ENCODE data around the gene NIM1K. TPM values are rescaled to one million over a fixed set of nuclear protein-coding genes. Genes with fewer than 3 reads are reported as not detected.
A peak's percentile ranks its signal among the peaks of the same experiment; 100 is the strongest.

The NIM1K gene
- polyA plus RNA-seq, 1 of the 3 experiments (the other 2 are of a cell fraction), result 0.16 TPM

GRCh38 chr5:43230707-43231106 lies 38.7 kb downstream of the NIM1K start:
- no peaks in the 10 kb centered on the region for H3F3A ChIP-seq (replicated peaks; ENCODE audit: insufficient read depth)
- H3K9me3 ChIP-seq, result no peaks in the 10 kb centered on the region
- H3K4me1 ChIP-seq (ENCODE audit: control insufficient read depth in 1 of 2, insufficient read depth in 2 of 2, low read depth in 1 of 2, low read length in 1 of 2), result no peaks in the 10 kb centered on the region
- ChIA-PET CTCF (interaction anchor here (4.8 kb wide), 1 partner anchor 159 kb away, joined by 21 read pairs; no protein-coding TSS in a partner anchor), POLR2A (no interaction called here)
- H3K36me3 ChIP-seq (replicated peaks in 1 of 2; ENCODE audit: control insufficient read depth in 1 of 2, insufficient read depth in 2 of 2, low read length in 1 of 2), result no peaks in the 10 kb centered on the region
- no peak overlapping the region for H3K4me2 ChIP-seq
- no peak overlapping the region for H3K4me3 ChIP-seq (ENCODE audit: low read depth in 2 of 2, low read length in 1 of 2)
- H2AFZ ChIP-seq (ENCODE audit: low read depth), result no peak overlapping the region
- no peak for TF ChIP-seq USF2 (IDR thresholded peaks at IDR 0.05; ENCODE audit: borderline replicate concordance, low read depth, low read length)
- no peak for TF ChIP-seq NFIC (IDR thresholded peaks at IDR 0.05; ENCODE audit: borderline replicate concordance)
- no peak for TF ChIP-seq EP300 (IDR thresholded peaks at IDR 0.05; ENCODE audit: borderline replicate concordance in 1 of 2, low read depth in 1 of 2, low read length in 1 of 2)
- TF ChIP-seq RAD21 (IDR thresholded peaks at IDR 0.05; ENCODE audit: low read length), result no peak
- no peak for TF ChIP-seq JUND (IDR thresholded peaks at IDR 0.05)
- no peak for TF ChIP-seq REST (IDR thresholded peaks at IDR 0.05; ENCODE audit: low read depth, low read length)
- TF ChIP-seq EZH2phosphoT487 (IDR thresholded peaks at IDR 0.05; ENCODE audit: borderline replicate concordance, low read depth), result no peak
- TF ChIP-seq TCF12 (IDR thresholded peaks at IDR 0.05), result no peak
- TF ChIP-seq FOXJ3 (CRISPR knock-in tag; IDR thresholded peaks at IDR 0.05), result no peak
- TF ChIP-seq SIN3A (IDR thresholded peaks at IDR 0.05; ENCODE audit: borderline replicate concordance, low read depth, low read length), result no peak
- TF ChIP-seq MXI1 (IDR thresholded peaks at IDR 0.05; ENCODE audit: low read depth, low read length), result no peak
- H3K27ac ChIP-seq (ENCODE audit: low read depth in 2 of 2, low read length in 1 of 2), result no peak overlapping the region
- no peaks in the 10 kb centered on the region for H3K9me2 ChIP-seq
- no peaks in the 10 kb centered on the region for H3K79me2 ChIP-seq (ENCODE audit: insufficient read depth)
- no peak overlapping the region for H3K9ac ChIP-seq
- WGBS (ENCODE audit: low lambda C conversion rate), result 58% methylated on average over 3 of the region's 3 CpGs
- H4K20me1 ChIP-seq (ENCODE audit: insufficient read depth), result no peaks in the 10 kb centered on the region
- H3K27me3 ChIP-seq (ENCODE audit: insufficient read depth), result no peaks in the 10 kb centered on the region
- no peak for DNase-seq

GRCh38 chr5:43231977-43232376 lies 40.0 kb downstream of the NIM1K start:
- Histone ChIP-seq H2AFZ (ENCODE audit: low read depth) (no peak overlapping the region), H3K9me2 (no peaks in the 10 kb centered on the region), H3F3A (replicated peaks; ENCODE audit: insufficient read depth) (no peaks in the 10 kb centered on the region), H3K27me3 (ENCODE audit: insufficient read depth) (no peaks in the 10 kb centered on the region; the same call in 1 of the 2 replicates), H3K4me2 (no peak overlapping the region), H3K36me3 (replicated peaks in 1 of 2; ENCODE audit: control insufficient read depth in 1 of 2, insufficient read depth in 2 of 2, low read length in 1 of 2) (no peaks in the 10 kb centered on the region), H3K9me3 (no peaks in the 10 kb centered on the region), H3K27ac (ENCODE audit: low read depth in 2 of 2, low read length in 1 of 2) (no peak overlapping the region), H4K20me1 (ENCODE audit: insufficient read depth) (no peaks in the 10 kb centered on the region), H3K9ac (no peak overlapping the region), H3K4me3 (ENCODE audit: low read depth in 2 of 2, low read length in 1 of 2) (no peak overlapping the region), H3K79me2 (ENCODE audit: insufficient read depth) (no peaks in the 10 kb centered on the region), H3K4me1 (ENCODE audit: control insufficient read depth in 1 of 2, insufficient read depth in 2 of 2, low read depth in 1 of 2, low read length in 1 of 2) (no peaks in the 10 kb centered on the region)
- TF ChIP-seq RAD21 (IDR thresholded peaks at IDR 0.05; ENCODE audit: low read length), result peak; percentile 39
- TF ChIP-seq USF2 (IDR thresholded peaks at IDR 0.05; ENCODE audit: borderline replicate concordance, low read depth, low read length), result no peak
- peak; percentile 25; the same call in 1 of the 2 replicates for TF ChIP-seq CTCF (IDR thresholded peaks at IDR 0.05)
- TF ChIP-seq SMC3 (IDR thresholded peaks at IDR 0.05; ENCODE audit: low read depth, low read length), result peak; percentile 15; the same call in 1 of the 2 replicates
- peak; percentile 17 for DNase-seq
- WGBS (ENCODE audit: low lambda C conversion rate), result 42% methylated on average over 3 of the region's 3 CpGs
- ChIA-PET POLR2A (no interaction called here), CTCF (interaction anchor here (0.9 to 4.8 kb wide), 7 partner anchors 17 to 179 kb away, joined by 3 to 21 read pairs (median 4); partner anchors contain the start of gene ZNF131)
